AG04449 (cell line): ENCODE measurements around the gene KDM1B.

Experiments used
- CTCF ChIA-PET: fragments of 350-600 bp; formaldehyde crosslinking; extraction: SDS; loops from one replicate; lab custom pipeline; 2021; ENCODE audit warnings: antibody characterized with exemption; lab: Yijun Ruan, JAX
- POLR2A ChIA-PET: fragments of 400-600, 350-600 bp; formaldehyde crosslinking; extraction: SDS; loops from one replicate; lab custom pipeline; 2020; ENCODE audit warnings: antibody characterized with exemption, inconsistent platforms; lab: Yijun Ruan, JAX
- DNase-seq: peaks from one replicate; pipeline ENCODE4 v3.0.0-alpha.2; 2010; ENCODE audit warnings: low read depth, low spot score
- H3K4me3 ChIP-seq: 2 replicates; pipeline ENCODE4 v1.5.1; 2011; ENCODE audit warnings: low read depth, mild to moderate bottlenecking, control low read depth, low read length
- CTCF ChIP-seq: IDR thresholded peaks from one replicate; pipeline ENCODE4 v1.5.1; 2011; ENCODE audit warnings: mild to moderate bottlenecking, moderate library complexity, low read length, control low read depth, inconsistent platforms; ENCODE audit not compliant: insufficient read depth; ENCODE audit errors: missing control alignments

KDM1B gene

DNA sequence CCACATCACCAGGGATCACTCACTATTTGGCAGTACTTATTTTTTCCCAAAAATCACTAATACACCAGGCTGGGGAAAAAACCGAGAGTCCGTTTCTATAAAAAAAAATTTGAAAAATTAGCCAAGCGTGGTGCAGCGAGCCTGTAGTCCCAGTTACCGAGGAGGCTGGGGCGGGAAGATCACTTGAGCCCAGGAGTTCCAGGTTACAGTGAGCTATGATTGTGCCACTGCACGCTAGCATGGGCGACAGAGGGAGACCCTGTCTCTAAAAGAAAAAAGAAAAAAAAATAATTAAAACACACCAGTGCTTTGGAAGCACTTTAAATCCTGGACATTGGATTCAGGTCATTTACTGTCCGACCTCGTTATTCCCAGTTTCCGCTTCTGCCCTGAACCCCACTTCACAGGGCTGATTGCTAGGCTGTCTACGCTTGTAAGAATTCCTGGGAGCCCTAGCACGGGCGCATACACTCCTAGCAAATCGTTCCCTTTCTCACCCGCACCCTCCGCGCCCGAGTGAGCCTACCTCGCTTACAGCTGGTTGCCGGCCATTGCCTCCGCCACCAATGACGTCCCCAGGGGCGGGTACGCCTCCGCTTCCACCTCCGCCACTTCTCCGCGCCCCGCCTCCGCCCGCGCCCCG, 594 bp upstream of the KDM1B start, which contains the start of gene TPMT:
TPMT (minus strand) TSS at position 571 of the 643 bp plus-strand sequence. CDS start 5,950 bp downstream, outside the sequence.
- DNase-seq, result no peak
- CTCF ChIA-PET, result interaction anchor here (0.6 kb wide), 1 partner anchor 241 kb away, joined by 3 read pairs; no protein-coding TSS in a partner anchor
- POLR2A ChIA-PET, result interaction anchor here (0.6 kb wide), 1 partner anchor 270 kb away, joined by 4 read pairs; no protein-coding TSS in a partner anchor
- H3K4me3 ChIP-seq, result peak within 1 kb of the TSS; percentile 94
- no peak for TF ChIP-seq CTCF

GRCh38 chr6:18155864-18156421, 721 bp downstream of the KDM1B start:
- TF ChIP-seq CTCF, result peak; percentile 16
- CTCF ChIA-PET, result interaction anchor here (0.7 to 1.3 kb wide), 4 partner anchors 10 to 348 kb away, joined by 3 read pairs; no protein-coding TSS in a partner anchor
- DNase-seq, result no peak
- POLR2A ChIA-PET, result no interaction called here
- peak overlapping the region; percentile 94 for H3K4me3 ChIP-seq

GRCh38 chr6:18160911-18161310, 5.7 kb downstream of the KDM1B start:
- CTCF ChIA-PET, result interaction anchor here (0.7 kb wide), 1 partner anchor 1898 kb away, joined by 3 read pairs; no protein-coding TSS in a partner anchor
- no peak for DNase-seq
- H3K4me3 ChIP-seq, result no peak overlapping the region
- no peak for TF ChIP-seq CTCF
- POLR2A ChIA-PET, result no interaction called here

- DNase-seq, result no peak
- no peak for TF ChIP-seq CTCF
- CTCF ChIA-PET, result no interaction called here
- POLR2A ChIA-PET, result no interaction called here
- no peak overlapping the region for H3K4me3 ChIP-seq
Observed at GRCh38 chr6:18161431-18161830, 6.2 kb downstream of the KDM1B start.

DNA sequence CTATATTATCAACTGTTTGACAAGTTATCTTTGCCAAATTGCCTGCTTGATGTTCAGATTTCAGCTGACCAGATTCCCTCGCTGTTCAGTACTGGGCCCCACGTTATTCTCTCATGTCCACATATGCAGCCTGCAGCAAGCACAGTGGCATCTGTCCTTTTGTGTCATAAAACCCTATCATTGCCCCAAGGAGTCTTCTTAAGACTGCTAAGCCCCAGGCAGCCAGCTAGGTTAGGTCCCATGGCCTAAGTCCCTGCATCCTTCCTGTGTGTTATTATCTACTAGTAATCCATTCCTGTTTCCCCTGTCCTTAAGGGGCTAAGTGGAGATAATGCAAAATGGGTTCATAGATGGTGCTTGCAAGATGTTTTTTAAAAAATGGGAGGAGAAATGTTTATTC, 7.2 kb downstream of the KDM1B start:
- H3K4me3 ChIP-seq, result no peak overlapping the region
- ChIA-PET CTCF (no interaction called here), POLR2A (no interaction called here)
- no peak for DNase-seq
- TF ChIP-seq CTCF, result no peak

DNA sequence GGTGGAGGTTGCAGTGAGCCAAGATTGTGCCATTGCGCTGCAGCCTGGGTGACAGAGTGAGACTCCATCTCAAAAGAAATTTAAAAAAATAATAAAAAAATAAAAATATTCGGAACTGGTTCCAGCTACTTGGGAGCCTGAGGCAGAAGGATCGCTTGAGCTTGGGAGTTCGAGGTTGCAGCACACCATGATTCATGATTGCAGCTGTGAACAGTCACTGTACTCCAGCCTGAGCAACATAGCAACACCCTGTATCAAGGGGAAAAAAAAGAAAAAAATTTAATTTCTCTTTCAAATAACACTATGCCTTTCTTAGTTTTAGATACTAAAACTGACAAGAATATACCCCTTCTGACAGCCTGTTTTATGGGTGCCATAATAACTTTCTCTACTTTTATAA, 10.5 kb downstream of the KDM1B start:
- H3K4me3 ChIP-seq, result no peak overlapping the region
- no peak for TF ChIP-seq CTCF
- POLR2A ChIA-PET, result no interaction called here
- CTCF ChIA-PET, result interaction anchor here (1.0 kb wide), 1 partner anchor 10 kb away, joined by 3 read pairs; no protein-coding TSS in a partner anchor
- no peak for DNase-seq
